AG09309 (cell line): Measurements from ENCODE around the gene ZNF316.

Experiments used
- DNase-seq: peaks from one replicate; pipeline ENCODE4 v3.0.0-alpha.2; 2010; ENCODE audit warnings: low read depth
- H3K4me3 ChIP-seq: 2 replicates; pipeline ENCODE4 v1.5.1; 2011; ENCODE audit warnings: mild to moderate bottlenecking, low read depth, low read length, moderate library complexity; ENCODE audit not compliant: control insufficient read depth
- TF ChIP-seq, protein P1 (sequence below): IDR thresholded peaks from 2 replicates; pipeline ENCODE4 v1.5.1; 2011; ENCODE audit warnings: mild to moderate bottlenecking, low read depth, low read length, inconsistent platforms; ENCODE audit not compliant: insufficient read depth, control insufficient read depth; ENCODE audit errors: missing control alignments

The ZNF316 gene

GRCh38 chr7:6614953-6615722 is 22.0 kb upstream of the ZNF316 start, which contains the start of gene ZNF853:
ZNF853 (plus strand) TSS chr7:6615610; CDS start chr7:6616175, 565 bp downstream.
- TF ChIP-seq, protein P1, sequence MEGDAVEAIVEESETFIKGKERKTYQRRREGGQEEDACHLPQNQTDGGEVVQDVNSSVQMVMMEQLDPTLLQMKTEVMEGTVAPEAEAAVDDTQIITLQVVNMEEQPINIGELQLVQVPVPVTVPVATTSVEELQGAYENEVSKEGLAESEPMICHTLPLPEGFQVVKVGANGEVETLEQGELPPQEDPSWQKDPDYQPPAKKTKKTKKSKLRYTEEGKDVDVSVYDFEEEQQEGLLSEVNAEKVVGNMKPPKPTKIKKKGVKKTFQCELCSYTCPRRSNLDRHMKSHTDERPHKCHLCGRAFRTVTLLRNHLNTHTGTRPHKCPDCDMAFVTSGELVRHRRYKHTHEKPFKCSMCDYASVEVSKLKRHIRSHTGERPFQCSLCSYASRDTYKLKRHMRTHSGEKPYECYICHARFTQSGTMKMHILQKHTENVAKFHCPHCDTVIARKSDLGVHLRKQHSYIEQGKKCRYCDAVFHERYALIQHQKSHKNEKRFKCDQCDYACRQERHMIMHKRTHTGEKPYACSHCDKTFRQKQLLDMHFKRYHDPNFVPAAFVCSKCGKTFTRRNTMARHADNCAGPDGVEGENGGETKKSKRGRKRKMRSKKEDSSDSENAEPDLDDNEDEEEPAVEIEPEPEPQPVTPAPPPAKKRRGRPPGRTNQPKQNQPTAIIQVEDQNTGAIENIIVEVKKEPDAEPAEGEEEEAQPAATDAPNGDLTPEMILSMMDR: no peak
- no peak for DNase-seq
- H3K4me3 ChIP-seq: peak within 1 kb of the TSS; percentile 24

- TF ChIP-seq, protein P1: no peak
- DNase-seq: no peak
- H3K4me3 ChIP-seq: peak overlapping the region; percentile 24
Measured at GRCh38 chr7:6615723-6616555, 21.2 kb upstream of the ZNF316 start.

DNA sequence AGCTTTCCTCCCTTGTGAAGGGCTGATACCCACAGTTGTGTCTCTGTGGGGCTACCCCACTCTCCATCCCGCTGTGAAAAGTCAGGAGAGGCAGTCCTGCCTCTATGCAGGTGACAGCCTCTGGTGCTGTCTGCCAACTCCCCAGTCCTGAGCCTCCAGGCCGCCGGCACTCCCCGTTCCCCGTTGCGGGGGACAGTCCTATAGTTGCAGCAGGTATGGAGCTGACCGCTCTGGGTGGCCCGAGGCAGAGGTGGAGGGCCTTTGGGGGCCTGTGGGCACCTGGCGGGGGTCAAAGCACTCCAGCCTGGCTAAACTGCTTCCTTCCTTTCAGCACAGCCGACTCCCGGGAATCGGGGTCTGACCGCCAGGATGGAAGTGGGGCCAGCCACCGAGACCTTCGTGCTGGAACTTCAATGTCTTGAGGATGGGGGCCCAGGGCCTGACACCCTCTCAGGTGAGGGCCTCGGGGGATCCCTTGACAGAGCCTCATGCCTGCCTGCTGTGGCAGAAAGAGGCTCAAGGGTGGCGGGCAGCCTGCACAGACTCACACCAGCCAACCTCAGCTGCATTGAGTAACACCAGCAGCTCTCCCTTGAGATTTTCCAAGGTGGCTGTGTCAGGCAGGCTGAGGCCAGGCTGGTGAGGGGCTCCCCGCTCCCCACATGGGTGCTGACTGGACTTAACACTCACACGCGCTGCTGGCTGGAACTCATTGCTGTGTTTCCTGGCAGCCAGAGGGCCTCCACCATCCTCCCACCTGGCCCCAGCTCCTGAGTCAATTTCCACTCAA is 20.1 kb upstream of the ZNF316 start:
- no peak overlapping the region for H3K4me3 ChIP-seq
- TF ChIP-seq, protein P1: no peak
- DNase-seq: no peak

GRCh38 chr7:6618621-6619020 is 18.5 kb upstream of the ZNF316 start:
- TF ChIP-seq, protein P1: no peak
- no peak overlapping the region for H3K4me3 ChIP-seq
- no peak for DNase-seq

DNA sequence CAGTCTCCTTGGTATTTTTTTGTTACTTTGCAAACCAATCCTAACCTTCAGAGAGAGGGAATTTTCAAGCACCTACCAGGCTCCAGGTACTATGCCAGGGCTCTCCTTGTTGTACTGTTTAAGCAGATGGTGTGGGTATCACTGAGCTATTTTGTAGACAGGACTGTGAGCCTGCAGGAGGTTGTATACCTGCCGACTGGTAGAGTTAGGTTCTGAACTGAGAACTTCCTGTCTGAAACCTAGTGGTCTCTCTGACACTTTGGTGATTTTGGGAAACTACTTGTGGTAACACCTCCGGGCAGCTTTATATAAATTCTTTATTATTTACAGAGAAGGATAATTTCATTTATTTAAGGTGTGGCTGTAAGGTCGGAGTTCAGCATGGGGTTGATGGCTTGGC is 17.2 kb upstream of the ZNF316 start:
- DNase-seq: no peak

More for the DNA sequence above, 17.2 kb upstream of the ZNF316 start:
- TF ChIP-seq, protein P1: no peak
- no peak overlapping the region for H3K4me3 ChIP-seq
